GM12865 (cell line): Measurements from ENCODE around the gene ERVH48-1.
"Not testable (repeated sequence)": the region's sequence is repeated elsewhere in the genome, so short reads cannot be mapped to it uniquely, and the experiment has no call there.

ENCODE experiments used
- DNase-seq: peaks from one replicate; pipeline ENCODE4 v3.0.0; 2010; ENCODE audit warnings: low read depth
- H3K4me3 ChIP-seq: 2 replicates; pipeline ENCODE4 v1.5.1; 2011; ENCODE audit warnings: mild to moderate bottlenecking, low read depth, low read length, control low read depth
- TF ChIP-seq, protein P1 (sequence below): IDR thresholded peaks from 2 replicates; pipeline ENCODE4 v1.5.1; 2011; ENCODE audit warnings: low read length, control low read depth, low read depth, inconsistent platforms; ENCODE audit not compliant: insufficient read depth; ENCODE audit errors: missing control alignments

Gene ERVH48-1

DNA sequence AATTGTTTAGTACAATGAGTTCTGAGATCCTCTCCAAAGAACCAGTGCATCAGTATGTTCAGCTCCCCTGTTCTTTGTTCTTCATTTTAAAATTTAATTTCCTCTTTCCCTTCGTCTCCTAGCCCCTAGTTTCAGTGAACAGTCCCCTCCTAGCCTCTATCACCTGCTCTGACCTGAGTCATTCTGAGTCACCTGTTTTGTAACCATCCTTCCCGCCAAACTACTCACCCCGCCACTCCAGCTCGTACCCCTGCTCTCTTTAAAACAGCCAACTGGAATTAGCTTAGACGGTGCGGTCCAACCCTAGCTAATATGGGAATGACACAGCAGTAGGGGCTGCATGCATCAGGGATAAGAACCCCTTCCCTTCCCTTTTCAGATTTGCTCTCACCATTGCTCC, 16.8 kb upstream of the ERVH48-1 start:
- no peak for DNase-seq
- no peak overlapping the region for H3K4me3 ChIP-seq
- TF ChIP-seq, protein P1, sequence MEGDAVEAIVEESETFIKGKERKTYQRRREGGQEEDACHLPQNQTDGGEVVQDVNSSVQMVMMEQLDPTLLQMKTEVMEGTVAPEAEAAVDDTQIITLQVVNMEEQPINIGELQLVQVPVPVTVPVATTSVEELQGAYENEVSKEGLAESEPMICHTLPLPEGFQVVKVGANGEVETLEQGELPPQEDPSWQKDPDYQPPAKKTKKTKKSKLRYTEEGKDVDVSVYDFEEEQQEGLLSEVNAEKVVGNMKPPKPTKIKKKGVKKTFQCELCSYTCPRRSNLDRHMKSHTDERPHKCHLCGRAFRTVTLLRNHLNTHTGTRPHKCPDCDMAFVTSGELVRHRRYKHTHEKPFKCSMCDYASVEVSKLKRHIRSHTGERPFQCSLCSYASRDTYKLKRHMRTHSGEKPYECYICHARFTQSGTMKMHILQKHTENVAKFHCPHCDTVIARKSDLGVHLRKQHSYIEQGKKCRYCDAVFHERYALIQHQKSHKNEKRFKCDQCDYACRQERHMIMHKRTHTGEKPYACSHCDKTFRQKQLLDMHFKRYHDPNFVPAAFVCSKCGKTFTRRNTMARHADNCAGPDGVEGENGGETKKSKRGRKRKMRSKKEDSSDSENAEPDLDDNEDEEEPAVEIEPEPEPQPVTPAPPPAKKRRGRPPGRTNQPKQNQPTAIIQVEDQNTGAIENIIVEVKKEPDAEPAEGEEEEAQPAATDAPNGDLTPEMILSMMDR, result no peak

DNA sequence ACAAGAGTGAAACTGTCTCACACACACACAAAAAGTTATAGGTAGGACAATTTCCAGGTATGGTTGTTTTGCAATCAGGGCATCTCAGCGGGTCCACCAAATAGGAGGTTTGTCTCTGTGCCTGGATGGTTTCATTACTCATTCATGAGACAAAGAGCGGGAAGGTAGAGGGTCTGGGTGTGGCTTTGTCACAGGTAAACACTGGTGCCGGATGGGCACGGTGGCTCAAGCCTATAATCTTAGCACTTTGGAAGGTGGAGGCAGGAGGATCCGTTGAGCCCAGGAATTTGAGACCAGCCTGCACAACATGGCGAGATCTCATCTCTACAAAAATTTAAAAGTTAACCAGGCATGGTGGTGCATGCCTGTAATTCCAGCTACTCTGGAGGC, 16.3 kb upstream of the ERVH48-1 start:
- DNase-seq, result no peak

DNA sequence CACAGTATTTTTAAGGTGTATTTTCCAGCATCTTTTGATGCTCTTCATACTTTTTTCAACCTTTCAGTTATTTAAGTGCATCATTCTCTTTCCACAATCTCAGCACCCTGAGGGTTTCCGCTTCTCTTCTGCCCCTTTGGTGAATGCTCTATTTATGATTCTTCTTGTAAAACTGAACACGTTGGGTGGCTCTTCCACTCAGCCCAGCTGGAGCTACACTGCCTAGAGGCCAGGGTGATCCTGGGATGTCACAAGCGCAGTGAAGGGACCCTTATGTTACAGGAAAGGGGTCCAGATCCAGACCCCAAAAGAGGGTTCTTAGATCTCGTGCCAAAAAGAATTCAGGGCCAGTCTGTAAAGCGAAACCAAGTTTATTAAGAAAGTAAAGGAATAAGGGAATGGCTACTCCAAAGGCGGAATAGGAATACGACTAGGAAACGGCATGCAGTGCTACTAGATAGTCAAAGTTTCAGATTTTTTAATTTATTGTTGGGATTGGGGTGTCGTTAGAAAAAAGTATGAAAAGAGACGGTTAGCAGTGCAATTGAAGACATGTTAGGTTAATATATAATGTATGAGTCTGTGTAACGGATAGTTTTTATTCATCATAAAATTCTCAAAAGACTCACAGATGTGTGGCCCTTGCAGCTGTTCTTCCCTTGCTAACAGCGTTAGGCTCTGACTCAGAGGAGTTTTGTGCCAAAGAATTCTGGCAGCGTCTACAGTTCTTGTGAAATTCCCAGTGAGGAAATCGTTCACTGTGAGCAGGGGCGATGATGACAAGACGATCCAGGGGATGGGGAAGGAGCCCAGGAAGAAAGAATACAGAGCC, 14.4 kb upstream of the ERVH48-1 start:
- TF ChIP-seq, protein P1, result no peak
- no peak for DNase-seq
- H3K4me3 ChIP-seq, result no peak overlapping the region

More for the DNA sequence above, 16.3 kb upstream of the ERVH48-1 start:
- TF ChIP-seq, protein P1, result no peak
- no peak overlapping the region for H3K4me3 ChIP-seq

DNA sequence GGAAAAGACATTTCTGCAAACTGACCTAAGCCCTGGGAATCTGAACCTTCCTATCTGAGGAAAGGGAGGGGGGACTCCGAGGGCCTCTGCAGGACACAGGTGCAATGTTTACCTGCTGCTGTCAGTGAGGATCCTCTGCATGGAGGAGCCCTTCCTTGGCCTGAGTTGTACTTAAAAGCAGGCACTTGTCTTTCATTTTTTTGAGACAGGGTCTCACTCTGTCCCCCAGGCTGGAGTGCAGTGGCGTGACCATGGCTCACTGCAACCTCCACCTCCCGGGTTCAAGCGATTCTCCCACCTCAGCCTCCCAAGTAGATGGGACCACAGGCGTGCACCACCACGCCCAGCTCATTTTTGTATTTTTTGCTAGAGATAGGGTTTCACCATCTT, 13.2 kb upstream of the ERVH48-1 start:
- not testable (repeated sequence) for H3K4me3 ChIP-seq, DNase-seq

DNA sequence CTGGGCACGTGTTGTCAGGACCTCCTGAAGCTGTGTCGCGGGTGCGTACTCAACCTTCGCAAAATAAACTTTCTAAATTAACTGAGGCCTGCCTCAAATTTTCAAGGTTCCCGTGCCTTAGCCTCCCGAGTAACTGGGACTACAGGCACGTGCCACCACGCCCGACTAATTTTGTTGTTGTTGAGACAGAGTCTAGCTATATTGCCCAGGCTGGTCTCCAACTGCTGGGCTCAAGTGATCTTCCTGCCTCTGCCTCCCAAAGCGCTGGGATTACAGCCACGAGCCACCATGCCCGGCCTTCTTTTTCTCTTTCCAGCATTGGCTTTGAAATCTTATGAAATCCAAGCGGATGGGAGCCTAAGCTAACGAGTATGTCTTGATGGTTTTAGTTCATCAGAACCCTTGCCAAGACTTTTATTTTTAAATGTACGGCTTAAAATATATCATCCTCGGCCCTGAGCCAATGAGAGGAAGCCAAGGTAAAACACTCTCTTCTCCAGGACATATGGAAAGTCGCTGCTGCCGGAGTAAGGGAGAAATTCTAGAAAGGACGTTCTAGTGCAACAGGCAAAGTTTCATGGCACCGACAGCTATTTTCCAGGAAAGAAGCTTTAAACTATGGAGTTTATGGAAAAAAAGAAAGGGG, 12.7 kb upstream of the ERVH48-1 start:
- no peak overlapping the region for H3K4me3 ChIP-seq
- DNase-seq, result no peak
- TF ChIP-seq, protein P1, result no peak

DNA sequence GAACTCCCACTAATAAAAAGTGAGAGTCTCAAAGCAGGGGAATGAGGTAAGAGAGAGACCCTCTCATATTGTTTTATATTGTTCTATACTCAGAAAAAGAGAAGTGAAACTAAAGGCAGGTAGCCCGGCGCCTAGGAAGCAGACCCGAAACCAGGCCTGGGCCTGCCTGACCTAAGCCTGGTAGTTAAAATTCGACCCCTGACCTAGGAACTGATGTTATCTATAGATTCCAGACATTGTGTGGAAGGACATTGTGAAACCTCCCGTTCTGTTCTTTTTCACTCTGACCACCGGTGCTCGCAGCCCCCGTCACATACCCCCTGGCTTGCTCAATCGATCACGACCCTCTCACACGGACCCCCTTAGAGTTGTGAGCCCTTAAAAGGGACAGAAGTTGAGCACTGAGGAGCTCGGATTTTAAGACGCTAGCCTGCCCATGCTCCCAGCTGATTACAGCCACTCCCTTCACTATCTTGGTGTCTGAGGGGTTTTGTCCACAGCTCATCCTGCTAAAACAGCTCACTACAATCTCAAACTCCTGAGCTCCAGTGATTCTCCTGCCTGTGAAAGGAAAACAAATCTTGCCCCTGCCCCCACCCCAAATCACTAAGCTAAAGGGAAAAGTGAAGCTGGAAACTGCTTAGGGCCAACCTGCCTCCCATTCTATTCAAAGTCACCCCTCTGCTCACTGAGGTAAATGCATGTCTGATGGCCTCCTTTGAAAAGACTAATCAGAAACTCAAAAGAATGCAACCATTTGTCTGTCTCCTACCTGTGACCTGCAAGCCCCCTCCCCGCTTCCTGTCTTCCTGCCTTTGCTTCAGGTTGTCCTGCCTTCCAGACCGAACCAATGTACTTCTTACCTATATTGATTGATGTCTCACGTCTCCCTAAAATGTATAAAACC, 11.9 kb upstream of the ERVH48-1 start:
- peak; percentile 38 for DNase-seq
- not testable (repeated sequence) for H3K4me3 ChIP-seq

DNA sequence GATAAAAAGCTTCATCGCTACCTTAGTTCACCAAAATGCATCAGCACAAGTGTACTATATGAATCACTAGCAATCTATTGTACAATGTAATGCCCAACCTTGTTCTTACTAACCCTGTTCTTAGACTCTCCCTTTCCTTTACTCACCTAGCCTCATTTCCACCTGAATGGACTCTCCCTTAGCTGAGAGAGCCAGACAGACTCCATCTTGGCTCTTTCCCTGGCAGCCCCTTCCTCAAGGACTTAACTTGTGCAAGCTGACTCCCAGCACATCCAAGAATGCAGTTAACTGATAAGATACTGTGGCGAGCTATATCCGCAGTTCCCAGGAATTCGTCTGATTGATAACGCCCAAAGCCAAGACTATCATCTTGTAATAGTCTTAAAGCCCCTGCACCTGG, 10.9 kb upstream of the ERVH48-1 start:
- DNase-seq, result not testable (repeated sequence)

DNA sequence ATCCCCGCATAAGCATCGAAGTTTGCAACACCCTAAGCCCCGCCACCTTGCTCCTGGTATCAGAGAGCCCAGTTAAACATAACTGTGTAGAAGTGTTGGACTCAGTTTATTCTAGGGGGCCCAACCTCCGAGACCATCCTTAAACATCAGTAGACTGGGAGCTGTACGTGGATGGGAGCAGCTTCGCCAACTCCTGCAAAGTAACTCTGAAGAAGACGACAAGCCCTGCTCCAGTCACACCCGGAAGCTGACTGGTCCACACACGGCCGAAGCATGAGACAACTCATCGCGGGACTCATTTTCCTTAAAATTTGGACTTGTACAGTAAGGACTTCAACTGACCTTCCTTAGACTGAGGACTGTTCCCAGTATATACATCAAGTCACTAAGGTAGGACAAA, 8.5 kb upstream of the ERVH48-1 start:
- DNase-seq, H3K4me3 ChIP-seq: not testable (repeated sequence)

More for the DNA sequence above, 10.9 kb upstream of the ERVH48-1 start:
- H3K4me3 ChIP-seq, result not testable (repeated sequence)

DNA sequence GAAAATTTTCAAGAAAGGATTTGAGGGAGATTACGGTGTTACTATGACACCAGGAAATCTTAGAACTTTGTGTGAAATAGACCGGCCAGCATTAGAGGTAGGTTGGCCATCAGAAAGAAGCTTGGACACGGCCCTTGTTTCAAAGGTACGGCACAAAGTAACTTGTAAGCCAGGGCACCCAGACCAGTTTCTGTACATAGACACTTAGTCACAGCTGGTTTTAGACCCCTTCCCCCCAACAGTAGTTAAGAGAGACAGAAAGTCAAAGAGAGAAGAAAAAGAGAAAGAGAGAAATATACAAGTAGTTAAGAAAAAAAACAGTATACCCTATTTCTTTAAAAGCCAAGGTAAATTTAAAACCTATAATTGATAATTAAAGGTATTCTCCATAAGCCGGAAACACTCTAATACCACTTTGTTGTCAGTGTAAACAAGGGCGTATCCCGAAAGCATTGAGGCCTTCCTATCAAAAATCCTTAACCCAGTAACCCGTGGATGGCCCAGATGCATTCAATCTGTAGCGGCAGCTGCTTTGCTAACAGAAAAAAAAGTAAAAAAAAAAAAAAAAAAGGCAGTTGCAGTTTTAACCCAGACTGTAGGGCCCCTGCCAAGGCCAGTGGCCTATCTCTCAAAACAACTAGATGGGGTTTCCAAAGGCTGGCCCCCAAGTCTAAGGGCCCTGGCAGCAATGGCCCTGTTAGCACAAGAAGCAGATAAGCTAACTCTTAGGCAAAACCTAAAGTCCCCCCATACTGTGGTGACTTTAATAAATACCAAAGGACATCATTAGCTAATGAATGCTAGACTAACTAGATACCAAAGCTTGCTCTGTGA, 7.9 kb upstream of the ERVH48-1 start:
- not testable (repeated sequence) for H3K4me3 ChIP-seq, DNase-seq

DNA sequence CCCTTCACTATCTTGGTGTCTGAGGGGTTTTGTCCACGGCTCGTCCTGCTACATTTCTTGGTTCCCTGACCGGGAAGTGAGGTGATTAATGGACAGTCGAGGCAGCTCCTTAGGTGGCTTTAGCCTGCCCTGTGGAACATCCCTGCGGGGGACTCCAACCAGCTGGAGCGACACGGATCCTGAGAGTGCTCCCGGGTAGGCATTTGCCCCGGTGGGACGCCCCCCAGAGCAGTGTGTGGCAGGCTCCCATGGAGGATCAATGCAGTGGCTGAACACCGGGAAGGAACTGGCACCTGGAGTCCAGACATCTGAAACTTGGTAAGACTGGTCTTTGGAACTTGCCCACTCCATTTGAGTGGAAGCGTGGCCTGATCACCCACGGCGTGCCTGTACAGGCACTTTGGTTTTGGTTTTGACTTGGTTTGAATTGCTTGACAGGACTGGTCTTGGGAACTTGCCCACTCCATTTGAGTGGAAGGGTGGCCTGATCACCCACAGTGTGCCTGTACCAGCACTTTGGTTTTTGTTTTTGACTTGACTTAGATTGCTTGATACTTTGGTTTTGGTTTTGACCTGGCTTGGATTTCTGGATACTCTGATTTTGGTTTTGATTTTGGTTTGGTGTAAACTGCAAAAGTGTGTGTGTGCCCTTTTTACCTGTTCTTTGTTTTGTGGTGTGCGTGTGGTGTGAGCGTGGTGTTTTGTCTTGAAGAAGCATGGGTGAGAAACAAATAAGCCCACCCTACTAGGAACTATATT, 7.1 kb upstream of the ERVH48-1 start:
- not testable (repeated sequence) for H3K4me3 ChIP-seq, DNase-seq
